GM18526 (cell line): ENCODE results near the gene ARID1B.

Experiments
- POLR2A ChIP-seq: IDR thresholded peaks from 3 replicates; pipeline ENCODE4 v1.6.1; 2011; ENCODE audit not compliant: insufficient read length; ENCODE audit errors: extremely low read depth

ARID1B gene

GRCh38 chr6:157059781-157060180, 282.6 kb downstream of the ARID1B start:
- TF ChIP-seq POLR2A: no peak

GRCh38 chr6:157060440-157060952, 283.3 kb downstream of the ARID1B start:
- TF ChIP-seq POLR2A: no peak

GRCh38 chr6:157061770-157062594, 284.8 kb downstream of the ARID1B start:
- TF ChIP-seq POLR2A: no peak

- TF ChIP-seq POLR2A: no peak
Observed at GRCh38 chr6:157063176-157063905, 286.2 kb downstream of the ARID1B start.

- TF ChIP-seq POLR2A: no peak
Observed at GRCh38 chr6:157063923-157064322, 286.7 kb downstream of the ARID1B start.

- no peak for TF ChIP-seq POLR2A
Observed at GRCh38 chr6:157064502-157064901, 287.3 kb downstream of the ARID1B start.

- no peak for TF ChIP-seq POLR2A
Observed at GRCh38 chr6:157065366-157065765, 288.2 kb downstream of the ARID1B start.

- TF ChIP-seq POLR2A: no peak
Observed at GRCh38 chr6:157066781-157067491, 289.8 kb downstream of the ARID1B start.

- no peak for TF ChIP-seq POLR2A
Observed at GRCh38 chr6:157067507-157067906, 290.3 kb downstream of the ARID1B start.

GRCh38 chr6:157068691-157069324, 291.6 kb downstream of the ARID1B start:
- TF ChIP-seq POLR2A: no peak

- TF ChIP-seq POLR2A: no peak
Observed at GRCh38 chr6:157069585-157069984, 292.4 kb downstream of the ARID1B start.

GRCh38 chr6:157070403-157071107, 293.4 kb downstream of the ARID1B start:
- TF ChIP-seq POLR2A: no peak

- TF ChIP-seq POLR2A: no peak
Observed at GRCh38 chr6:157072128-157072527, 294.9 kb downstream of the ARID1B start.

GRCh38 chr6:157073596-157073995, 296.4 kb downstream of the ARID1B start:
- TF ChIP-seq POLR2A: no peak
